ENCODE results near the gene DIAPH1.

DNA sequence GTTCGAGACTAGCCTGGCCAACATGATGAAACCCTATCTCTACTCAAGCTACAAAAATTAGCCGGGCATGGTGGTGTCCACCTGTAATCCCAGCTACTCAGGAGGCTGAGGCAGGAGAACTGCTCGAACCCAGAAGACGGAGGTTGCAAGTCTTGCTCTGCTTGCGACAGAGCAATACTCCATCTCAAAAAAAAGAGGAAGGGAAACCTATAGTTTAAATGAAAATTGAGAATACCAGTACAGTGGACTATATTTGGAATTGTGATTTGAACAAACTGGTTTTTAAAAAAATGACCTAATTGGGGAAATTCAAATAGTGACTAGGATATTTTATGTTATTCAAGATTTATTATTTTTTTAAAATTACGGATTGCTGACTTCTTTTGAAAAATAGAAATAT, 33.2 kb downstream of the DIAPH1 start:
- TF ChIP-seq, protein P1, sequence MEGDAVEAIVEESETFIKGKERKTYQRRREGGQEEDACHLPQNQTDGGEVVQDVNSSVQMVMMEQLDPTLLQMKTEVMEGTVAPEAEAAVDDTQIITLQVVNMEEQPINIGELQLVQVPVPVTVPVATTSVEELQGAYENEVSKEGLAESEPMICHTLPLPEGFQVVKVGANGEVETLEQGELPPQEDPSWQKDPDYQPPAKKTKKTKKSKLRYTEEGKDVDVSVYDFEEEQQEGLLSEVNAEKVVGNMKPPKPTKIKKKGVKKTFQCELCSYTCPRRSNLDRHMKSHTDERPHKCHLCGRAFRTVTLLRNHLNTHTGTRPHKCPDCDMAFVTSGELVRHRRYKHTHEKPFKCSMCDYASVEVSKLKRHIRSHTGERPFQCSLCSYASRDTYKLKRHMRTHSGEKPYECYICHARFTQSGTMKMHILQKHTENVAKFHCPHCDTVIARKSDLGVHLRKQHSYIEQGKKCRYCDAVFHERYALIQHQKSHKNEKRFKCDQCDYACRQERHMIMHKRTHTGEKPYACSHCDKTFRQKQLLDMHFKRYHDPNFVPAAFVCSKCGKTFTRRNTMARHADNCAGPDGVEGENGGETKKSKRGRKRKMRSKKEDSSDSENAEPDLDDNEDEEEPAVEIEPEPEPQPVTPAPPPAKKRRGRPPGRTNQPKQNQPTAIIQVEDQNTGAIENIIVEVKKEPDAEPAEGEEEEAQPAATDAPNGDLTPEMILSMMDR (IDR thresholded peaks at IDR 0.05) = no peak
- no peak for TF ChIP-seq POLR2A (IDR thresholded peaks at IDR 0.05)
